T-cell (primary cell): ENCODE data around the gene ITGA2. TPM values are rescaled to one million over a fixed set of nuclear protein-coding genes. Genes with fewer than 3 reads are reported as not detected.
A peak's percentile ranks its signal among the peaks of the same experiment; 100 is the strongest.

ENCODE experiments used
- ATAC-seq, 4 experiments: fragments of 200-7000 bp in 3 of 4; fragments of 150-1000 bp in 1 of 4; cut with Tn5 transposase; replicated peaks in 1 of 4; 1 replicate in 3 of 4; 2 replicates in 1 of 4; pipeline ENCODE4 v1.10.0; 2021; ENCODE audit warnings: moderate library complexity in 3 of 4, mild to moderate bottlenecking in 2 of 4, moderate number of reproducible peaks in 1 of 4
- CTCF ChIA-PET, 2 donors: fragments of 300-600 bp; sonication (Branson Sonifier 250); formaldehyde crosslinking; loops; one replicate each; lab custom pipeline; 2022; ENCODE audit warnings: antibody characterized with exemption in 2 of 2; lab: Charles Lee
- POLR2A ChIA-PET, 2 donors: fragments of 300-600 bp; sonication (Branson Sonifier 250); formaldehyde crosslinking; loops; one replicate each; lab custom pipeline; 2022; ENCODE audit warnings: antibody characterized with exemption in 2 of 2; lab: Charles Lee
- DNase-seq, 35 experiments: peaks; one replicate each; pipeline versions ENCODE4 v3.0.0 to v3.0.0-alpha.2; 2013 to 2023
- H3K27ac ChIP-seq: one replicate; pipeline ENCODE4 v1.5.1; 2013; ENCODE audit warnings: low read length
- H3K27me3 ChIP-seq, 2 experiments: replicated peaks in 1 of 2; 1 replicate in 1 of 2; 2 replicates in 1 of 2; pipeline versions ENCODE4 v1.6.1 to v1.7.0; 2013; ENCODE audit warnings: low read length in 1 of 2, mixed read lengths in 1 of 2; ENCODE audit not compliant: control insufficient read depth in 2 of 2, insufficient read depth in 2 of 2; ENCODE audit errors: extremely low read depth in 1 of 2
- H3K36me3 ChIP-seq, 2 donors: 1 replicate in 1 of 2; 2 replicates in 1 of 2; pipeline versions ENCODE4 v1.6.1 to v1.7.0; 2013; ENCODE audit warnings: low read length in 1 of 2; ENCODE audit not compliant: control insufficient read depth in 2 of 2, insufficient read depth in 1 of 2; ENCODE audit errors: extremely low read depth in 1 of 2
- H3K4me1 ChIP-seq, 2 experiments: 1 replicate in 1 of 2; 2 replicates in 1 of 2; pipeline versions ENCODE4 v1.6.1 to v1.7.0; 2013; ENCODE audit warnings: low read length in 2 of 2, mixed read lengths in 1 of 2; ENCODE audit not compliant: insufficient read depth in 2 of 2, control insufficient read depth in 1 of 2; ENCODE audit errors: extremely low read depth in 1 of 2
- H3K4me3 ChIP-seq, 2 donors: 1 replicate in 1 of 2; 2 replicates in 1 of 2; pipeline versions ENCODE4 v1.5.1 to v1.7.0; 2013; ENCODE audit warnings: mild to moderate bottlenecking in 2 of 2, low read length in 1 of 2, moderate library complexity in 1 of 2; ENCODE audit not compliant: control insufficient read depth in 1 of 2; ENCODE audit errors: extremely low read depth in 1 of 2
- H3K9me3 ChIP-seq: 2 replicates; pipeline ENCODE4 v1.7.0; 2013
- H3K27ac Mint-ChIP-seq, 2 donors: one replicate each; pipeline ENCODE4 v1.8.0; 2020 to 2021; ENCODE audit warnings: mild to moderate bottlenecking in 2 of 2, mixed read lengths in 2 of 2
- H3K27me3 Mint-ChIP-seq, 2 donors: one replicate each; pipeline ENCODE4 v1.8.0; 2021 to 2022; ENCODE audit warnings: mixed read lengths in 2 of 2
- H3K36me3 Mint-ChIP-seq: one replicate; pipeline ENCODE4 v1.8.0; 2021; ENCODE audit warnings: mixed read lengths
- H3K4me1 Mint-ChIP-seq, 3 donors: one replicate each; pipeline ENCODE4 v1.8.0; 2020 to 2022; ENCODE audit warnings: mixed read lengths in 3 of 3, mild to moderate bottlenecking in 1 of 3
- H3K4me3 Mint-ChIP-seq, 3 donors: one replicate each; pipeline ENCODE4 v1.8.0; 2020 to 2022; ENCODE audit warnings: mild to moderate bottlenecking in 3 of 3, mixed read lengths in 3 of 3, moderate library complexity in 3 of 3
- H3K9me3 Mint-ChIP-seq, 3 donors: one replicate each; pipeline ENCODE4 v1.8.0; 2020 to 2022; ENCODE audit warnings: mixed read lengths in 3 of 3
- WGBS: methylation state at CpG from one replicate; pipeline ENCODE4 v1.1.5; 2013; ENCODE audit warnings: missing lambda C conversion rate; ENCODE audit not compliant: insufficient coverage; 5-methylcytosine and 5-hydroxymethylcytosine counted together
- total RNA-seq, 35 experiments: library from RNA in 6 of 35; stranded (reverse) in 6 of 35; fragments of 120-200 nt in 1 of 35; gene quantifications; one replicate each; pipeline versions ENCODE4 v1.2.1 to v1.2.4 and lab custom pipeline; 2013 to 2026

Gene ITGA2
- total RNA-seq, 5 donors from 2014 or later (not counting 1 experiment from before 2014, with no cell fraction given), result 0.16 to 1.5 (median 0.51) TPM

DNA sequence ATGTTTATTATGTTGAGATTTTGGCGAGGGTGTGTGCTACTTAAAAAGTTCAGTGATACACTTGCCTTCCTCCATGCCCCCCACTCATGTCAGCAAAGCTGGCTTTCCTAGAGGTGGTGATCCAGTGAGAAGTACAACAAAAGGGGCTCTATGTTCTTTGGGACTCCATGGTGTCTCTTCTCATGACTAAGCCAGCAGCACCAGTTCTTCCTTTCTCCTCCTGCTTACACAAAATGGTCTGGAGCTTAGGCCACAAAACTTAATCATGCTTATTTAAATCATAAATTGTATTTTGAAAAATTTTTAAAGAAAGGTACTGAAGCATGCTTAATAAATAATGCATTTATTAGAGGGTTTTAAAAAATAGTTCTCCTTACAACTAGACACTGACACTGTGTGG lies 98.0 kb downstream of the ITGA2 start:
- Histone ChIP-seq H3K4me3 (no peak overlapping the region), H3K36me3 (no peaks in the 10 kb centered on the region), H3K4me1 (peaks cover 0 to 28% of the 10 kb centered on the region in 2 experiments), H3K9me3 (no peaks in the 10 kb centered on the region), H3K27me3 (no peaks in the 10 kb centered on the region), H3K27ac (no peak overlapping the region)
- ChIA-PET POLR2A (no interaction called here), CTCF (interaction anchor here (0.7 to 1.8 kb wide), 3 partner anchors 10 to 139 kb away, joined by 4 to 9 read pairs (median 6); no protein-coding TSS in a partner anchor)
- ATAC-seq, result no peak
- DNase-seq, result no peak
- H3K27ac Mint-ChIP-seq, result no peak overlapping the region
- no peaks in the 10 kb centered on the region for H3K27me3 Mint-ChIP-seq
- no peaks in the 10 kb centered on the region for H3K9me3 Mint-ChIP-seq
- WGBS, result no CpG with 5 or more reads among the region's 1 CpG
- H3K36me3 Mint-ChIP-seq, result no peaks in the 10 kb centered on the region
- H3K4me3 Mint-ChIP-seq, result no peak overlapping the region
- peaks cover 24 to 44% (median 41%) of the 10 kb centered on the region in 3 donors for H3K4me1 Mint-ChIP-seq

DNA sequence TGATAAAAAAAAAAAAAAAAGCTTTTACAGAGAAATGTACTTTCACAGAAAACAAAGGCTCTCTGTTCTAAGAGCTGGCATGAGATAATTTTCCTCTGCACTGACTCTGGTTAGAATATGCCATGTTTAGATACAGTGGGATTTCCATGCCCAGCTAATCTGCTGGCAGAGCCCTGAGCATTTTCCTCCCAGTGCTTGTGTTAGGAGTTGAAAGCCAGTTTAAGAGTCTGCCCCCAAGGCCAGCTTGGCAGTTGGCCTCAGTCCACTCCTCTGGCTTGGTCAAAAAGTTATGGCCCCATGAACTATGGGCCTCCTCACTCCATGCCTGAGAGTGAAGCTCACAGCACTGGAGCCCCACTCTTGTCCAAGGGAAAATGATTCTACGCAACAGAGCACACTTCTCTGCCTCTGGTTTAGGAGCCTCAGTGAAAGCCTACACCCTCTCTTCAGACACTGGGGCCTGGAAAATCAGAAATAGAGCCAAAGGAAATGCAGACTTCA lies 98.5 kb downstream of the ITGA2 start:
- Mint-ChIP-seq H3K9me3 (no peaks in the 10 kb centered on the region), H3K27me3 (no peaks in the 10 kb centered on the region), H3K4me1 (peaks cover 24 to 40% (median 39%) of the 10 kb centered on the region in 3 donors), H3K4me3 (no peak overlapping the region), H3K36me3 (no peaks in the 10 kb centered on the region), H3K27ac (no peak overlapping the region)
- ChIA-PET POLR2A (interaction anchor here in 1 of 2 donors (0.5 to 0.6 kb wide), 3 partner anchors 146 to 648 kb away, joined by 3 to 6 read pairs (median 3); no protein-coding TSS in a partner anchor), CTCF (interaction anchor here (0.7 to 1.8 kb wide), 3 partner anchors 10 to 140 kb away, joined by 4 to 9 read pairs (median 6); no protein-coding TSS in a partner anchor)
- H3K4me1 ChIP-seq, result peaks cover 0 to 26% of the 10 kb centered on the region in 2 experiments
- H3K27me3 ChIP-seq, result no peaks in the 10 kb centered on the region
- ATAC-seq (no peak), DNase-seq (no peak)
- no peak overlapping the region for H3K4me3 ChIP-seq
- 100% methylated on average over 1 of the region's 1 CpG for WGBS
- H3K27ac ChIP-seq, result no peak overlapping the region
- no peaks in the 10 kb centered on the region for H3K9me3 ChIP-seq
- H3K36me3 ChIP-seq, result no peaks in the 10 kb centered on the region

DNA sequence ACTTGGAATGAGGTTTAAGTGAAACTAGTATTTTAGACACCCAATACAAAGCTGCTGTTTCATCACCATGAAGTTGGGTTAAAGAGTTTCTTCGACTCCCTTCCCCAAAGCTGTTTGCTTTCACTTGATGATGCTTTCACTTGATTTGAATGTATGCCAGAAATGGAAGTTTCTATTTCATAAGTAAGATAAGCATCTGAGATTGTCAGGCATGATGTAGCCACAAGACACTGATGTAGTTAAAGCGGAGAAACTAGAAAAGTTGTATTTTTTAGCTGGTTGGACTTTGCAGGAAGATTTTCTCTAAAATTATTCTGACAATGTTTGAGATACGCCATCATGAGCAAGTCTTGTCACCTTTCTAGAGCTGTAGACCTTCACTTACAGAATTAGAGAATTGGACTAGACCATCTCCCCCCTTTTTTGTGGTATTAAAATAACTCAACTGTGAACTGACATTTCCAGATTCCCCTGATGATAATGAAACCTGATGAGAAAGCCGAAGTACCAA lies 100.4 kb downstream of the ITGA2 start:
- peak overlapping the region in 2 of 3 donors; percentile 32 to 62 for H3K4me3 Mint-ChIP-seq
- H3K4me1 ChIP-seq, result peaks cover 0 to 11% of the 10 kb centered on the region in 2 experiments
- H3K36me3 ChIP-seq, result no peaks in the 10 kb centered on the region
- peak in 1 of 35 experiments; percentile 34 for DNase-seq
- no peak overlapping the region for H3K4me3 ChIP-seq
- peaks cover 18 to 22% (median 20%) of the 10 kb centered on the region in 3 donors for H3K4me1 Mint-ChIP-seq
- H3K9me3 ChIP-seq, result no peaks in the 10 kb centered on the region
- H3K27ac Mint-ChIP-seq, result peak overlapping the region in 1 of 2 donors; percentile 64
- no peaks in the 10 kb centered on the region for H3K9me3 Mint-ChIP-seq
- WGBS, result 40% methylated on average over 1 of the region's 4 CpGs
- no peaks in the 10 kb centered on the region for H3K36me3 Mint-ChIP-seq
- CTCF ChIA-PET, result interaction anchor here (0.6 to 2.6 kb wide), 8 partner anchors 8 to 141 kb away, joined by 3 to 20 read pairs (median 3); no protein-coding TSS in a partner anchor
- peak; percentile 35 to 87 (median 38) for ATAC-seq
- no peaks in the 10 kb centered on the region for H3K27me3 ChIP-seq
- no peaks in the 10 kb centered on the region for H3K27me3 Mint-ChIP-seq
- POLR2A ChIA-PET, result no interaction called here
- no peak overlapping the region for H3K27ac ChIP-seq

DNA sequence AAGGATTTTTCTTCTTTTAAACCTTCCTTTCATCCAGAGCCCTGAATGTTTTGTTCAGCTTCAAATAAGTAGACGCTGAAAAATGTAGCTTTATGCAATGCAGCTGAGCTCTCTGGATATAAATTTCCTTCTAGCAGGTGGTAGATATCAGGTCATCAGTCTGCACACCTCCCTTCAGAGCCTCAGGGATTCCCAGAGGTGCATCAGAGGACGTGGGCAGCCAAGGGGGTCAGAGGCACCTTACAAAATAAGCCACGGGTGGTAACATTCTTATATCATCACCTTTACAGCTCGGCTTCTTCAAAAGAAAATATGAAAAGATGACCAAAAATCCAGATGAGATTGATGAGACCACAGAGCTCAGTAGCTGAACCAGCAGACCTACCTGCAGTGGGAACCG lies 101.1 kb downstream of the ITGA2 start:
- no peaks in the 10 kb centered on the region for H3K36me3 Mint-ChIP-seq
- no peaks in the 10 kb centered on the region for H3K27me3 Mint-ChIP-seq
- ATAC-seq (no peak), DNase-seq (no peak)
- Histone ChIP-seq H3K4me3 (no peak overlapping the region), H3K9me3 (no peaks in the 10 kb centered on the region), H3K27me3 (no peaks in the 10 kb centered on the region), H3K27ac (no peak overlapping the region), H3K4me1 (peaks cover 0 to 7% of the 10 kb centered on the region in 2 experiments), H3K36me3 (no peaks in the 10 kb centered on the region)
- H3K4me1 Mint-ChIP-seq, result peaks cover 11 to 15% (median 13%) of the 10 kb centered on the region in 3 donors
- CTCF ChIA-PET, result interaction anchor here (1.0 to 2.6 kb wide), 5 partner anchors 11 to 141 kb away, joined by 3 to 20 read pairs (median 4); no protein-coding TSS in a partner anchor
- POLR2A ChIA-PET, result no interaction called here
- no peak overlapping the region for H3K27ac Mint-ChIP-seq
- H3K4me3 Mint-ChIP-seq, result no peak overlapping the region
- WGBS, result 50% methylated on average over 1 of the region's 5 CpGs
- H3K9me3 Mint-ChIP-seq, result no peaks in the 10 kb centered on the region

DNA sequence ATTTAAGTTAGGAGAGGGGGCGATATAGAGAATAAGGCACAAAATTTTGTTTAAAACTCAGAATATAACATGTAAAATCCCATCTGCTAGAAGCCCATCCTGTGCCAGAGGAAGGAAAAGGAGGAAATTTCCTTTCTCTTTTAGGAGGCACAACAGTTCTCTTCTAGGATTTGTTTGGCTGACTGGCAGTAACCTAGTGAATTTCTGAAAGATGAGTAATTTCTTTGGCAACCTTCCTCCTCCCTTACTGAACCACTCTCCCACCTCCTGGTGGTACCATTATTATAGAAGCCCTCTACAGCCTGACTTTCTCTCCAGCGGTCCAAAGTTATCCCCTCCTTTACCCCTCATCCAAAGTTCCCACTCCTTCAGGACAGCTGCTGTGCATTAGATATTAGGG lies 102.1 kb downstream of the ITGA2 start:
- Mint-ChIP-seq H3K27me3 (no peaks in the 10 kb centered on the region), H3K27ac (no peak overlapping the region), H3K4me3 (no peak overlapping the region), H3K36me3 (no peaks in the 10 kb centered on the region), H3K4me1 (peaks cover 13 to 15% (median 13%) of the 10 kb centered on the region in 3 donors), H3K9me3 (no peaks in the 10 kb centered on the region)
- ChIA-PET POLR2A (interaction anchor here in 1 of 2 donors (0.6 kb wide), 1 partner anchor 590 kb away, joined by 3 read pairs; no protein-coding TSS in a partner anchor), CTCF (interaction anchor here in 1 of 2 donors (0.6 to 3.5 kb wide), 3 partner anchors 18 to 143 kb away, joined by 3 to 43 read pairs (median 3); no protein-coding TSS in a partner anchor)
- H3K27me3 ChIP-seq, result no peaks in the 10 kb centered on the region
- H3K4me1 ChIP-seq, result peaks cover 0 to 7% of the 10 kb centered on the region in 2 experiments
- no peak for ATAC-seq
- no peak overlapping the region for H3K4me3 ChIP-seq
- no peaks in the 10 kb centered on the region for H3K9me3 ChIP-seq
- H3K27ac ChIP-seq, result no peak overlapping the region
- no CpG with 5 or more reads among the region's 2 CpGs for WGBS
- DNase-seq, result no peak
- no peaks in the 10 kb centered on the region for H3K36me3 ChIP-seq

DNA sequence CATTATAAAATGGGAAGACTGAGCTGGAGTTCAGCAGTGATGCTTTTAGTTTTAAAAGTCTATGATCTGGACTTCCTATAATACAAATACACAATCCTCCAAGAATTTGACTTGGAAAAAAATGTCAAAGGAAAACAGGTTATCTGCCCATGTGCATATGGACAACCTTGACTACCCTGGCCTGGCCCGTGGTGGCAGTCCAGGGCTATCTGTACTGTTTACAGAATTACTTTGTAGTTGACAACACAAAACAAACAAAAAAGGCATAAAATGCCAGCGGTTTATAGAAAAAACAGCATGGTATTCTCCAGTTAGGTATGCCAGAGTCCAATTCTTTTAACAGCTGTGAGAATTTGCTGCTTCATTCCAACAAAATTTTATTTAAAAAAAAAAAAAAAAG lies 103.1 kb downstream of the ITGA2 start:
- no CpG with 5 or more reads among the region's 2 CpGs for WGBS
- ChIA-PET CTCF (interaction anchor here (1.1 to 3.5 kb wide), 4 partner anchors 19 to 144 kb away, joined by 3 to 43 read pairs (median 17); no protein-coding TSS in a partner anchor), POLR2A (no interaction called here)
- Histone ChIP-seq H3K27ac (no peak overlapping the region), H3K36me3 (no peaks in the 10 kb centered on the region), H3K4me1 (peaks cover 0 to 7% of the 10 kb centered on the region in 2 experiments), H3K9me3 (no peaks in the 10 kb centered on the region), H3K4me3 (no peak overlapping the region), H3K27me3 (no peaks in the 10 kb centered on the region)
- Mint-ChIP-seq H3K9me3 (no peaks in the 10 kb centered on the region), H3K4me1 (peaks cover 13 to 15% (median 13%) of the 10 kb centered on the region in 3 donors), H3K27me3 (no peaks in the 10 kb centered on the region), H3K36me3 (peaks cover 3% of the 10 kb centered on the region), H3K4me3 (no peak overlapping the region), H3K27ac (no peak overlapping the region)
- DNase-seq, result no peak
- ATAC-seq, result no peak
